GM12878 (cell line): ENCODE measurements around the gene PTTG2.

ENCODE experiments used
- DPF2 ChIP-seq: fragments of 450-650 bp; IDR thresholded peaks from 2 replicates; pipeline ENCODE4 v1.6.1; 2017; ENCODE audit warnings: mild to moderate bottlenecking
- EGR1 ChIP-seq, 2 experiments: IDR thresholded peaks; 1 replicate in 1 of 2; 2 replicates in 1 of 2; pipeline ENCODE4 v1.6.1; 2011 to 2012; ENCODE audit warnings: low read depth in 2 of 2, low read length in 2 of 2, borderline replicate concordance in 1 of 2, mild to moderate bottlenecking in 1 of 2, moderate library complexity in 1 of 2
- EP300 ChIP-seq, 2 experiments: fragments of 150-350 bp in 1 of 2; IDR thresholded peaks; 2 replicates each; pipeline ENCODE4 v1.6.1; 2011 to 2012; ENCODE audit warnings: low read depth in 2 of 2, low read length in 2 of 2, borderline replicate concordance in 1 of 2, improper control_type of control experiment in 1 of 2, inconsistent platforms in 1 of 2; ENCODE audit not compliant: control insufficient read depth in 1 of 2
- POLR2AphosphoS5 ChIP-seq: IDR thresholded peaks from 2 replicates; pipeline ENCODE4 v1.6.1; 2011; ENCODE audit warnings: mild to moderate bottlenecking, low read length, inconsistent platforms
- SIN3A ChIP-seq: IDR thresholded peaks from 2 replicates; pipeline ENCODE4 v1.6.1; 2012; ENCODE audit warnings: low read depth, low read length, improper control_type of control experiment
- SRF ChIP-seq, 2 experiments: IDR thresholded peaks; 2 replicates each; pipeline ENCODE4 v1.6.1; 2011; ENCODE audit warnings: low read depth in 2 of 2, low read length in 2 of 2, mild to moderate bottlenecking in 1 of 2, moderate library complexity in 1 of 2
- ZNF274 ChIP-seq: IDR thresholded peaks from one replicate; pipeline ENCODE4 v1.8.0; 2011; ENCODE audit not compliant: insufficient read length, insufficient read depth
- TF ChIP-seq, protein P1 (sequence below): fragments of 450-650 bp; formaldehyde crosslinking; IDR thresholded peaks from 2 replicates; pipeline ENCODE4 v1.4.0; 2022; ENCODE audit warnings: mild to moderate bottlenecking, moderate library complexity
- TF ChIP-seq, protein P2 (sequence below), 3 experiments: IDR thresholded peaks in 2 of 3; conservative IDR thresholded peaks in 1 of 3; 2 replicates each; pipeline ENCODE4 v1.5.1; 2011; ENCODE audit warnings: low read depth in 3 of 3, low read length in 3 of 3, mild to moderate bottlenecking in 3 of 3, control low read depth in 2 of 3, moderate library complexity in 2 of 3, inconsistent platforms in 1 of 3, mixed read lengths in 1 of 3; ENCODE audit not compliant: control insufficient read depth in 2 of 3, insufficient read depth in 1 of 3; ENCODE audit errors: extremely low read depth in 1 of 3

DNA sequence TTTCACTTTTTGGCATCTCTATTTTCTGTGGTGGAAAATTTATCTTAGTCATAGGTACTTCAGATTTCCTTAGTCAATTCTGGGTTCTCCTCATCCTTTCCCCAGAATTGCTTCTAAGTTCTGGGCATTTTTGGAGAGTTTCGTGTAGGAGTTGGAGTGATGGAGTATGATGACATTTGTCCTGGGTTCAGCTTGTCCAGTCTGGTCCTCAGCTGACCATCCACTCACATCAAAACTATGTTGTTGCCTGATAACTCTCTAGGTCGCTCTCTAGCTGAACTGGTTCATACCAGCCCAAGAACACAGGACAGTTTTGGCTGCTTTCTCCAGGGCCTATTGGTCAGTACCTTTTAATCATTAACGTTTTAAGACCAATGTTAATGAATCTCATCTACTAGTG lies 13.2 kb downstream of the PTTG2 start:
- TF ChIP-seq DPF2 (no peak), EGR1 (IDR thresholded peaks at IDR 0.05; ENCODE audit: borderline replicate concordance in 1 of 2, low read depth in 2 of 2, low read length in 2 of 2) (no peak), EP300 (IDR thresholded peaks at IDR 0.05; ENCODE audit: borderline replicate concordance in 1 of 2, control insufficient read depth in 1 of 2, low read depth in 2 of 2, low read length in 2 of 2) (no peak), SIN3A (no peak), POLR2AphosphoS5 (no peak), ZNF274 (no peak), SRF (IDR thresholded peaks at IDR 0.05; ENCODE audit: low read depth in 2 of 2, low read length in 2 of 2) (no peak)
- TF ChIP-seq, protein P1, sequence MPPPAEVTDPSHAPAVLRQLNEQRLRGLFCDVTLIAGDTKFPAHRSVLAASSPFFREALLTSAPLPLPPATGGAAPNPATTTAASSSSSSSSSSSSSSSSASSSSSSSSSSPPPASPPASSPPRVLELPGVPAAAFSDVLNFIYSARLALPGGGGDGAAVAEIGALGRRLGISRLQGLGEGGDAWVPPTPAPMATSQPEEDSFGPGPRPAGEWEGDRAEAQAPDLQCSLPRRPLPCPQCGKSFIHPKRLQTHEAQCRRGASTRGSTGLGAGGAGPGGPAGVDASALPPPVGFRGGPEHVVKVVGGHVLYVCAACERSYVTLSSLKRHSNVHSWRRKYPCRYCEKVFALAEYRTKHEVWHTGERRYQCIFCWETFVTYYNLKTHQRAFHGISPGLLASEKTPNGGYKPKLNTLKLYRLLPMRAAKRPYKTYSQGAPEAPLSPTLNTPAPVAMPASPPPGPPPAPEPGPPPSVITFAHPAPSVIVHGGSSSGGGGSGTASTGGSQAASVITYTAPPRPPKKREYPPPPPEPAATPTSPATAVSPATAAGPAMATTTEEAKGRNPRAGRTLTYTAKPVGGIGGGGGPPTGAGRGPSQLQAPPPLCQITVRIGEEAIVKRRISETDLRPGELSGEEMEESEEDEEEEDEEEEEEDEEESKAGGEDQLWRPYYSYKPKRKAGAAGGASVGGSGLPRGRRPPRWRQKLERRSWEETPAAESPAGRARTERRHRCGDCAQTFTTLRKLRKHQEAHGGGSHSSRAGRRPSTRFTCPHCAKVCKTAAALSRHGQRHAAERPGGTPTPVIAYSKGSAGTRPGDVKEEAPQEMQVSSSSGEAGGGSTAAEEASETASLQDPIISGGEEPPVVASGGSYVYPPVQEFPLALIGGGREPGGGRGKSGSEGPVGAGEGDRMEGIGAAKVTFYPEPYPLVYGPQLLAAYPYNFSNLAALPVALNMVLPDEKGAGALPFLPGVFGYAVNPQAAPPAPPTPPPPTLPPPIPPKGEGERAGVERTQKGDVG (CRISPR knock-in tag) = no peak
- TF ChIP-seq, protein P2, sequence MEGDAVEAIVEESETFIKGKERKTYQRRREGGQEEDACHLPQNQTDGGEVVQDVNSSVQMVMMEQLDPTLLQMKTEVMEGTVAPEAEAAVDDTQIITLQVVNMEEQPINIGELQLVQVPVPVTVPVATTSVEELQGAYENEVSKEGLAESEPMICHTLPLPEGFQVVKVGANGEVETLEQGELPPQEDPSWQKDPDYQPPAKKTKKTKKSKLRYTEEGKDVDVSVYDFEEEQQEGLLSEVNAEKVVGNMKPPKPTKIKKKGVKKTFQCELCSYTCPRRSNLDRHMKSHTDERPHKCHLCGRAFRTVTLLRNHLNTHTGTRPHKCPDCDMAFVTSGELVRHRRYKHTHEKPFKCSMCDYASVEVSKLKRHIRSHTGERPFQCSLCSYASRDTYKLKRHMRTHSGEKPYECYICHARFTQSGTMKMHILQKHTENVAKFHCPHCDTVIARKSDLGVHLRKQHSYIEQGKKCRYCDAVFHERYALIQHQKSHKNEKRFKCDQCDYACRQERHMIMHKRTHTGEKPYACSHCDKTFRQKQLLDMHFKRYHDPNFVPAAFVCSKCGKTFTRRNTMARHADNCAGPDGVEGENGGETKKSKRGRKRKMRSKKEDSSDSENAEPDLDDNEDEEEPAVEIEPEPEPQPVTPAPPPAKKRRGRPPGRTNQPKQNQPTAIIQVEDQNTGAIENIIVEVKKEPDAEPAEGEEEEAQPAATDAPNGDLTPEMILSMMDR (IDR thresholded peaks at IDR 0.05 in 2 of 3, conservative IDR thresholded peaks at IDR 0.05 in 1 of 3; ENCODE audit: control insufficient read depth in 2 of 3, extremely low read depth in 1 of 3, insufficient read depth in 1 of 3, low read depth in 3 of 3, low read length in 3 of 3) = no peak
